Mesenchymal stem cell (in vitro differentiated cells and primary cell): ENCODE data around the gene PTPRE.

Experiments used
- DNase-seq: peaks from one replicate; pipeline ENCODE4 v3.0.0-alpha.2; 2013
- H2AFZ ChIP-seq: one replicate; pipeline ENCODE4 v1.6.1; 2013; ENCODE audit warnings: low read depth, mild to moderate bottlenecking, control low read depth, inconsistent platforms, low read length, moderate library complexity
- H2AK5ac ChIP-seq: 2 replicates; pipeline ENCODE4 v1.6.1; 2013; ENCODE audit warnings: low read length, moderate library complexity, mild to moderate bottlenecking, inconsistent platforms; ENCODE audit not compliant: severe bottlenecking
- H2BK120ac ChIP-seq: one replicate; pipeline ENCODE4 v1.6.1; 2013; ENCODE audit warnings: low read depth, mild to moderate bottlenecking, inconsistent platforms, low read length, moderate library complexity
- H2BK12ac ChIP-seq, 2 experiments: one replicate each; pipeline ENCODE4 v1.6.1; 2013; ENCODE audit warnings: inconsistent platforms in 2 of 2, low read length in 2 of 2, mild to moderate bottlenecking in 2 of 2, moderate library complexity in 2 of 2, control low read depth in 1 of 2
- H2BK15ac ChIP-seq: one replicate; pipeline ENCODE4 v1.6.1; 2013; ENCODE audit warnings: mild to moderate bottlenecking, low read depth, inconsistent platforms; ENCODE audit not compliant: poor library complexity, severe bottlenecking
- H2BK5ac ChIP-seq: 2 replicates; pipeline ENCODE4 v1.6.1; 2013; ENCODE audit warnings: low read depth, mild to moderate bottlenecking, low read length, control low read depth, inconsistent platforms; ENCODE audit not compliant: poor library complexity, severe bottlenecking
- H3K14ac ChIP-seq, 2 experiments: one replicate each; pipeline ENCODE4 v1.6.1; 2013; ENCODE audit warnings: inconsistent platforms in 2 of 2, low read length in 2 of 2, control low read depth in 1 of 2, mild to moderate bottlenecking in 1 of 2, moderate library complexity in 1 of 2
- H3K18ac ChIP-seq, 2 experiments: one replicate each; pipeline ENCODE4 v1.6.1; 2013; ENCODE audit warnings: inconsistent platforms in 2 of 2, low read length in 2 of 2, control low read depth in 1 of 2, low read depth in 1 of 2, mild to moderate bottlenecking in 1 of 2
- H3K23ac ChIP-seq, 2 experiments: one replicate each; pipeline ENCODE4 v1.6.1; 2013; ENCODE audit warnings: inconsistent platforms in 2 of 2, low read length in 2 of 2, mild to moderate bottlenecking in 2 of 2, moderate library complexity in 2 of 2, control low read depth in 1 of 2
- H3K27ac ChIP-seq: 2 replicates; pipeline ENCODE4 v1.5.1; 2013; ENCODE audit warnings: mild to moderate bottlenecking, moderate library complexity, low read length, control low read depth, inconsistent platforms; ENCODE audit not compliant: poor library complexity, severe bottlenecking
- H3K27me3 ChIP-seq, 2 experiments: 2 replicates each; pipeline versions ENCODE4 v1.6.1 to v1.7.0; 2013; ENCODE audit warnings: low read length in 2 of 2, mild to moderate bottlenecking in 2 of 2, moderate library complexity in 2 of 2, control low read depth in 1 of 2, inconsistent platforms in 1 of 2; ENCODE audit not compliant: control insufficient read depth in 1 of 2, insufficient read depth in 1 of 2
- H3K36me3 ChIP-seq, 2 experiments: 2 replicates each; pipeline versions ENCODE4 v1.6.1 to v1.7.0; 2013; ENCODE audit warnings: low read length in 2 of 2, control low read depth in 1 of 2, inconsistent platforms in 1 of 2, low read depth in 1 of 2, mild to moderate bottlenecking in 1 of 2; ENCODE audit not compliant: insufficient read depth in 2 of 2, control insufficient read depth in 1 of 2
- H3K4ac ChIP-seq, 2 experiments: one replicate each; pipeline ENCODE4 v1.6.1; 2013; ENCODE audit warnings: inconsistent platforms in 2 of 2, low read length in 2 of 2, mild to moderate bottlenecking in 2 of 2, moderate library complexity in 2 of 2, control low read depth in 1 of 2, low read depth in 1 of 2
- H3K4me1 ChIP-seq: 2 replicates; pipeline ENCODE4 v1.6.1; 2013; ENCODE audit warnings: low read depth, low read length, control low read depth; ENCODE audit not compliant: control insufficient read depth, insufficient read depth
- H3K4me2 ChIP-seq: 2 replicates; pipeline ENCODE4 v1.6.1; 2013; ENCODE audit warnings: low read length, mild to moderate bottlenecking, inconsistent platforms; ENCODE audit not compliant: poor library complexity, severe bottlenecking
- H3K4me3 ChIP-seq, 2 experiments: 2 replicates each; pipeline versions ENCODE4 v1.5.1 to v1.7.0; 2013; ENCODE audit warnings: low read length in 2 of 2, mild to moderate bottlenecking in 2 of 2, control low read depth in 1 of 2, low read depth in 1 of 2; ENCODE audit not compliant: insufficient read depth in 1 of 2
- H3K79me1 ChIP-seq: replicated peaks from 2 replicates; pipeline ENCODE4 v1.6.1; 2013; ENCODE audit warnings: mild to moderate bottlenecking, control low read depth, low read length, inconsistent platforms; ENCODE audit not compliant: poor library complexity, severe bottlenecking
- H3K9ac ChIP-seq: 2 replicates; pipeline ENCODE4 v1.7.0; 2013; ENCODE audit warnings: mild to moderate bottlenecking, low read length, moderate library complexity
- H3K9me3 ChIP-seq: 2 replicates; pipeline ENCODE4 v1.7.0; 2013; ENCODE audit warnings: mild to moderate bottlenecking, low read length; ENCODE audit not compliant: control insufficient read depth
- H4K8ac ChIP-seq: one replicate; pipeline ENCODE4 v1.6.1; 2013; ENCODE audit warnings: inconsistent platforms, mild to moderate bottlenecking, low read length, moderate library complexity
- H4K91ac ChIP-seq: one replicate; pipeline ENCODE4 v1.6.1; 2013; ENCODE audit warnings: mild to moderate bottlenecking, low read length, inconsistent platforms
- WGBS: methylation state at CpG from one replicate; pipeline ENCODE4 v1.1.7; 2013; ENCODE audit warnings: mixed read lengths; 5-methylcytosine and 5-hydroxymethylcytosine counted together

PTPRE gene

DNA sequence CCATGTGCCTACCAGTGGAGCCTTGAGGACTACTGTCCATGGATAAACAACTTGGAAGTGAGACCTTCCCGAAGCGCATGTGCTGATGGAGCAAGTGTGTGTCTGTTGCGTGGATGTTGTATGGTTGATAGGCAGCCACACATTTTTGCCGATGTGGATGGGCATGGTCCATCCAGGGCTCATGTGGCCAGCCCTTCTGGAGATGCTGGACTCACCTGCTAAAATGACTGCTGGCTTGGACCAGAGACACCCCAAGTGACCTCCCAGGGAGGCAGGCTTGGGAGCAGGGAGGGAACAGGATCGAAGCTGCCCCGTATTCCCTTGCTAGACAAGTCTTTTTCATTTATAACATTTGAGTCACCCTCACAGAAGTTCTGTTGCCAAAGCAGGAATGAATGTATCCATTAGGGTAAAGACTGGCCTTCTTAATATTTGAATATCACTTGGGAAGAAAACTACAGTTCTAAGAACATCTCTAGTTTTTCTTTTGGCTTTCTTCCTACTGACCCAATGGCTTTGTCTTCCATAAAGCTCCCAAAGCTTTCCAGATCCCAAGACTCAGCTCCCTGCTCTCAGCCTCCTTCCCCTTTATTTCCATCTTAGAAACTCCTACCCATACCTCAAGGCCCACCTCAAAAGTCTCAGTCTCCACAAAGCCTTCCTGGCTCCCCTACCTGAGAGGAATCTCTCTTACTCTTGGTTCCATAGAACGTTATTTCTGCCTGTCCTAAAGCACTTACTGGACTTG, 3.0 kb downstream of the PTPRE start:
- Histone ChIP-seq H3K4me2 (no peak overlapping the region), H3K36me3 (no peaks in the 10 kb centered on the region), H3K4me1 (peaks cover 18% of the 10 kb centered on the region), H2BK5ac (no peak overlapping the region), H3K4me3 (no peak overlapping the region), H2BK15ac (no peak overlapping the region), H2AK5ac (no peak overlapping the region), H3K14ac (peak overlapping the region in 1 of 2 experiments; percentile 94), H2AFZ (no peak overlapping the region), H3K79me1 (peaks cover 14% of the 10 kb centered on the region), H3K4ac (peak overlapping the region in 1 of 2 experiments; percentile 49), H3K9me3 (no peaks in the 10 kb centered on the region), H3K9ac (no peak overlapping the region), H4K91ac (peak overlapping the region; percentile 89), H3K18ac (peak overlapping the region; percentile 74 to 90), H4K8ac (peak overlapping the region; percentile 35), H3K23ac (no peak overlapping the region), H2BK120ac (no peak overlapping the region), H2BK12ac (peak overlapping the region; percentile 49 to 91), H3K27ac (no peak overlapping the region), H3K27me3 (peaks cover 6 to 8% of the 10 kb centered on the region in 2 experiments)
- WGBS = 80% methylated on average over 5 of the region's 7 CpGs
- DNase-seq = peak; percentile 29

GRCh38 chr10:127910464-127910770, 3.5 kb downstream of the PTPRE start:
- Histone ChIP-seq H2BK120ac (no peak overlapping the region), H2BK12ac (peak overlapping the region in 1 of 2 experiments; percentile 15), H3K4me1 (peaks cover 18% of the 10 kb centered on the region), H3K18ac (peak overlapping the region in 1 of 2 experiments; percentile 14), H2BK15ac (no peak overlapping the region), H3K36me3 (no peaks in the 10 kb centered on the region), H3K79me1 (peaks cover 14% of the 10 kb centered on the region), H3K4me3 (no peak overlapping the region), H3K14ac (no peak overlapping the region), H4K8ac (no peak overlapping the region), H3K27ac (no peak overlapping the region), H3K9me3 (no peaks in the 10 kb centered on the region), H2BK5ac (no peak overlapping the region), H3K23ac (no peak overlapping the region), H3K27me3 (peaks cover under 1 to 8% of the 10 kb centered on the region in 2 experiments), H3K9ac (no peak overlapping the region), H2AK5ac (no peak overlapping the region), H4K91ac (no peak overlapping the region), H3K4me2 (no peak overlapping the region), H3K4ac (no peak overlapping the region), H2AFZ (no peak overlapping the region)
- WGBS = 76% methylated on average over 2 of the region's 2 CpGs
- peak; percentile 45 for DNase-seq

- H3K18ac ChIP-seq = no peak overlapping the region
- peaks cover 18% of the 10 kb centered on the region for H3K4me1 ChIP-seq
- H3K27me3 ChIP-seq = no peaks in the 10 kb centered on the region
- no peak overlapping the region for H3K14ac ChIP-seq
- no peak overlapping the region for H4K91ac ChIP-seq
- H3K4me3 ChIP-seq = no peak overlapping the region
- H3K4me2 ChIP-seq = no peak overlapping the region
- no peaks in the 10 kb centered on the region for H3K36me3 ChIP-seq
- no peak overlapping the region for H3K23ac ChIP-seq
- no peak overlapping the region for H2AFZ ChIP-seq
- WGBS = 82% methylated on average over 10 of the region's 10 CpGs
- H2BK12ac ChIP-seq = peak overlapping the region in 1 of 2 experiments; percentile 4
- H3K4ac ChIP-seq = no peak overlapping the region
- H4K8ac ChIP-seq = peak overlapping the region; percentile 39
- H2BK15ac ChIP-seq = no peak overlapping the region
- H3K79me1 ChIP-seq = peaks cover 14% of the 10 kb centered on the region
- H3K9me3 ChIP-seq = no peaks in the 10 kb centered on the region
- no peak overlapping the region for H2AK5ac ChIP-seq
- no peak overlapping the region for H3K9ac ChIP-seq
- H2BK5ac ChIP-seq = no peak overlapping the region
- no peak overlapping the region for H2BK120ac ChIP-seq
- no peak overlapping the region for H3K27ac ChIP-seq
- DNase-seq = no peak
These were observed 4.4 kb downstream of the PTPRE start for GRCh38 chr10:127911218-127911866.

- Histone ChIP-seq H2BK5ac (no peak overlapping the region), H3K4me2 (no peak overlapping the region), H2BK120ac (no peak overlapping the region), H3K18ac (no peak overlapping the region), H3K23ac (no peak overlapping the region), H3K9me3 (no peaks in the 10 kb centered on the region), H2AK5ac (peak overlapping the region; percentile 31), H3K36me3 (no peaks in the 10 kb centered on the region), H3K27me3 (no peaks in the 10 kb centered on the region), H3K27ac (no peak overlapping the region), H3K4me3 (no peak overlapping the region), H3K4ac (no peak overlapping the region), H3K14ac (no peak overlapping the region), H4K8ac (peak overlapping the region; percentile 64), H2AFZ (no peak overlapping the region), H3K4me1 (peaks cover 15% of the 10 kb centered on the region), H3K9ac (no peak overlapping the region), H3K79me1 (peaks cover 14% of the 10 kb centered on the region), H4K91ac (no peak overlapping the region), H2BK15ac (peak overlapping the region; percentile 50), H2BK12ac (peak overlapping the region in 1 of 2 experiments; percentile 15)
- 100% methylated on average over 4 of the region's 4 CpGs for WGBS
- no peak for DNase-seq
These were observed 5.0 kb downstream of the PTPRE start for GRCh38 chr10:127911867-127912257.
